Activated naive CD4-positive, alpha-beta T cell treated with anti-CD3 and anti-CD28 coated beads, Interleukin-2, amount 10 ng/mL, durations not matched to agents 7 days and 5 days (primary cell): Measurements from ENCODE around the gene EPB41L5.
"Not testable (repeated sequence)": the region's sequence is repeated elsewhere in the genome, so short reads cannot be mapped to it uniquely, and the experiment has no call there.

Experiments
- CTCF ChIA-PET: fragments of 350-600 bp; sonication (Branson Sonifier 250); formaldehyde crosslinking; loops from one replicate; lab custom pipeline; 2021; ENCODE audit warnings: antibody characterized with exemption; lab: Charles Lee
- DNase-seq: peaks from one replicate; pipeline ENCODE4 v3.0.0-alpha.2; 2020
- H3K27ac Mint-ChIP-seq: one replicate; pipeline ENCODE4 v1.8.0; 2021; ENCODE audit warnings: mild to moderate bottlenecking, moderate library complexity, mixed read lengths
- H3K27me3 Mint-ChIP-seq: one replicate; pipeline ENCODE4 v1.8.0; 2021; ENCODE audit warnings: mild to moderate bottlenecking, mixed read lengths
- H3K36me3 Mint-ChIP-seq: one replicate; pipeline ENCODE4 v1.8.0; 2021; ENCODE audit warnings: mixed read lengths
- H3K4me1 Mint-ChIP-seq: one replicate; pipeline ENCODE4 v1.8.0; 2021; ENCODE audit warnings: mixed read lengths
- H3K4me3 Mint-ChIP-seq: one replicate; pipeline ENCODE4 v1.8.0; 2021; ENCODE audit warnings: mild to moderate bottlenecking, moderate library complexity, mixed read lengths
- H3K9me3 Mint-ChIP-seq: one replicate; pipeline ENCODE4 v1.8.0; 2021; ENCODE audit warnings: mixed read lengths

Gene EPB41L5

DNA sequence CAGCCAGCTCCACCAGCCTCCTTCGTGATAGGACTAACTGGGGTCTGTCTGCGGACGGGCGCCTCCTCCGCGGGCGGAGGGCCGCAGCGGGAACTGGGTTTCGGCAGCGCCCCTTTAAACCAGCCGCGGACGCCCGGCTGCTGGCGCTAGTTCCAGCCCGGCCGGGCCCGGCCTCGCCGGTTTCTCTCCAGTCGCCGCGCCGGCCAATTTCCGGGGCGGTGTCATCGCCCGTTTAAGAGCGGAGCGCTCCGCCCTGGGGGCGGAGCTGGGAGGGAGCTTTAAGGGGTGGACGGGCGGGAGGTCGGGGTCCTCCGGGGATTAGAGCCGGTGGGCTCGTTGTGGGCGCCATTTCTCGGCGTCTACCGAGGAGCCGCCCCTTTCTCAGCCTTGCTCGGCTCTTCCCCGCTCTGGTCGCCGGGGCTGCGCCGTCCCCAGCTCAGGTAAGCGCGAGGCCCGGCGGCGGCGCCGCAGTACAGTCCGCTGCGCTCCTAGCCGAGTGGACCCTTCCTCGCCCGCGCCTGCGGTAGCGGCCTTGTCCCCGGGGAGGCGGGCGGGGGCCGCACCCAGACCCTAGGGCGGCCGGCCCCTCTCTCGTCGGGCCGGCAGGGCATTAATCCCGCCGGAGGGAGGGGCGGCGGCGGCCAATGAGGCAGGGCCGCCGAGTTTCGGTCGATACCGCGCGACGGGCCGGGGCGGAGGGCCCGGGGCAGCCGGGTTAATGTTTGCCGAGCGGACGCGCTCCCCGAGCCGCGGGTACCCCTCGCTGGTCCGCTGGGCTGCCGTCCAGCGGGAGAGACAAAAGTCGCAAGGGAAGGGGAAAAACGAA, at the start of gene EPB41L5:
EPB41L5 (plus strand) TSS at position 307 of the 826 bp plus-strand sequence. CDS start 6,008 bp downstream, outside the sequence.
- Mint-ChIP-seq H3K9me3 (no peaks in the 10 kb centered on the region), H3K36me3 (peaks cover 2% of the 10 kb centered on the region), H3K27ac (no peak within 1 kb of the TSS), H3K4me1 (peaks cover 19% of the 10 kb centered on the region), H3K27me3 (peaks cover 20% of the 10 kb centered on the region), H3K4me3 (peak within 1 kb of the TSS; percentile 75)
- peak; percentile 89 for DNase-seq
- CTCF ChIA-PET: interaction anchor here (0.5 to 1.5 kb wide), 5 partner anchors 46 to 260 kb away, joined by 3 to 6 read pairs (median 3); no protein-coding TSS in a partner anchor

DNA sequence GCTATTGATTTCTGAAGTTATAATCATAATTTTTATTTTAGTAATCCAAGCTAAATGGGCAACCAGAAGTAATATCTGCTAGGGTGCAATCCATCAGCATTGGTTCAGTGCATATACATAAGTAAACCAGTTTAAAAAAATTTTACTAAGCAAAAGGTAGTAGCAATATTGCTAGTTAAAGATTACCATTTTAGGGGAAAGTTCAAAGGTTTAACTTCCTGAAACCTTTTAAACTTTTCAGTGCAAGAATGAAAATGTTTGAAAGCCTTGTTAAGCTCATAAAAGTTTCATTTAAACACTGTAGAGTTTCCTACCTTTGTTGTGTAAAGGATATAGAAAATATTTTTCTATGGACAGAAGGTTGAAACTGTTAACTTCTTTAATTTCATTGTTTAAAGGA, 31.0 kb upstream of the EPB41L5 start:
- Mint-ChIP-seq H3K4me1 (no peaks in the 10 kb centered on the region), H3K9me3 (peaks cover 1% of the 10 kb centered on the region), H3K4me3 (no peak overlapping the region), H3K36me3 (peaks cover 22% of the 10 kb centered on the region), H3K27me3 (no peaks in the 10 kb centered on the region), H3K27ac (no peak overlapping the region)
- no peak for DNase-seq
- CTCF ChIA-PET: no interaction called here

DNA sequence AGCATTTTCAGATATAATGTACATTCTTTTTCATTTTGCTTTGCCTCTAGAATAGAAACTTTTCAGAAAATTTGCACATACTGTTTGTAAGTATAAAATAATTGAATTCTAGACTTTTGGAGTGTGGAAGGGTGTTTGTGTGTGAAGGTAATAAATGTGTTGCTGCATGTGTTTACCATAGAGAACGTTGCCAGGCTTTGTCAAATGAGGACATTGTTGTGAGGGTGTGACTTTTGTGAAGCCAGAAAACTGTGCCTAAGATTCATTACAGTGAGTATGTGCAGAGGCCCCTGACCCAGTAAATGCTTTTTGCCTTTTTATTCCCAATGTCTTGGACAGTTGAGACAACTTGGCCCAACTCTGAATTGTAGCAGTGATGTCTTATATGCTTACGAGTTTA, 30.4 kb upstream of the EPB41L5 start:
- H3K4me1 Mint-ChIP-seq: no peaks in the 10 kb centered on the region
- H3K4me3 Mint-ChIP-seq: no peak overlapping the region
- H3K9me3 Mint-ChIP-seq: peaks cover 1% of the 10 kb centered on the region
- no peaks in the 10 kb centered on the region for H3K27me3 Mint-ChIP-seq
- no peak overlapping the region for H3K27ac Mint-ChIP-seq
- CTCF ChIA-PET: no interaction called here
- no peak for DNase-seq
- H3K36me3 Mint-ChIP-seq: peaks cover 18% of the 10 kb centered on the region

DNA sequence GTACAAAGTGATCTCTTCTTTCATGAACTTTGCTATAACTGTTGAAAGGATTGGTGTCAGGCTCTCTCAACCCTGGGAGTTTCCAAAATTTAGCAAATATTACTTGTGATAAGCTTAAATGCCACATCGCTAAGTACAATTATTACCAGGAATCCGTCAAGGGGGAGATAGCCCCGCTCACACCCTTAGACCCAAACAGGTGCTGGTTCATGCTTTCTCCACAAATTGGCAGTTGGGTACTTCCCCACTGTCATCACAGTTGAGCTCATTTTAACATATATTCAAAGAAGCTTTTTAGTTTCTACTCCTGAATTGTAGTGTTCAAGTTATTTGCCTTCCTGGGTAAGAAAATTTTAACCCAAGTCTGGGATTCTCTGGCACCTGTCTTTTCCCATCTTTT, 29.8 kb upstream of the EPB41L5 start:
- DNase-seq: no peak
- no peak overlapping the region for H3K27ac Mint-ChIP-seq
- H3K4me1 Mint-ChIP-seq: no peaks in the 10 kb centered on the region
- H3K9me3 Mint-ChIP-seq: peaks cover 1% of the 10 kb centered on the region
- CTCF ChIA-PET: no interaction called here
- peaks cover 3% of the 10 kb centered on the region for H3K27me3 Mint-ChIP-seq
- H3K4me3 Mint-ChIP-seq: no peak overlapping the region
- H3K36me3 Mint-ChIP-seq: peaks cover 18% of the 10 kb centered on the region

DNA sequence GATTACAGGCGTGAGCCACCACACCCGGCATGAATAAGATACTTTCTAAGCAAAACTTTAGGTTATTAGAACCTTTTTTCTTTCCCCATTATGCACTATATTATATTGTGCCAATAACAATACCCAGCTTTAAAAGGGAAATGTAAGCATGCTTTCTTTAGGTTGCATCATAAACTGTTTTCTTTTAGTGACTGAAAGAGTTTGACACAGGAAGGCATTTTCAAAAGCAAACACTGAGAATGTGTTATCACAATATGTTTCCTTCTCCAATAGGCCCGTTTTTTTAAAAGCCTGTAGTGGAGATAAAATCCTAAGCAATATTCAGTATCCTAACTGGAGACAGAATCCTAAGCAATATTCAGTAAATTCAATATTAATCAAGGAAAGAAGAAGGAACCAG, 16.7 kb upstream of the EPB41L5 start:
- H3K27me3 Mint-ChIP-seq: peaks cover 7% of the 10 kb centered on the region
- H3K9me3 Mint-ChIP-seq: no peaks in the 10 kb centered on the region
- no peak overlapping the region for H3K4me3 Mint-ChIP-seq
- H3K4me1 Mint-ChIP-seq: no peaks in the 10 kb centered on the region
- CTCF ChIA-PET: no interaction called here
- no peak overlapping the region for H3K27ac Mint-ChIP-seq
- DNase-seq: no peak
- no peaks in the 10 kb centered on the region for H3K36me3 Mint-ChIP-seq

DNA sequence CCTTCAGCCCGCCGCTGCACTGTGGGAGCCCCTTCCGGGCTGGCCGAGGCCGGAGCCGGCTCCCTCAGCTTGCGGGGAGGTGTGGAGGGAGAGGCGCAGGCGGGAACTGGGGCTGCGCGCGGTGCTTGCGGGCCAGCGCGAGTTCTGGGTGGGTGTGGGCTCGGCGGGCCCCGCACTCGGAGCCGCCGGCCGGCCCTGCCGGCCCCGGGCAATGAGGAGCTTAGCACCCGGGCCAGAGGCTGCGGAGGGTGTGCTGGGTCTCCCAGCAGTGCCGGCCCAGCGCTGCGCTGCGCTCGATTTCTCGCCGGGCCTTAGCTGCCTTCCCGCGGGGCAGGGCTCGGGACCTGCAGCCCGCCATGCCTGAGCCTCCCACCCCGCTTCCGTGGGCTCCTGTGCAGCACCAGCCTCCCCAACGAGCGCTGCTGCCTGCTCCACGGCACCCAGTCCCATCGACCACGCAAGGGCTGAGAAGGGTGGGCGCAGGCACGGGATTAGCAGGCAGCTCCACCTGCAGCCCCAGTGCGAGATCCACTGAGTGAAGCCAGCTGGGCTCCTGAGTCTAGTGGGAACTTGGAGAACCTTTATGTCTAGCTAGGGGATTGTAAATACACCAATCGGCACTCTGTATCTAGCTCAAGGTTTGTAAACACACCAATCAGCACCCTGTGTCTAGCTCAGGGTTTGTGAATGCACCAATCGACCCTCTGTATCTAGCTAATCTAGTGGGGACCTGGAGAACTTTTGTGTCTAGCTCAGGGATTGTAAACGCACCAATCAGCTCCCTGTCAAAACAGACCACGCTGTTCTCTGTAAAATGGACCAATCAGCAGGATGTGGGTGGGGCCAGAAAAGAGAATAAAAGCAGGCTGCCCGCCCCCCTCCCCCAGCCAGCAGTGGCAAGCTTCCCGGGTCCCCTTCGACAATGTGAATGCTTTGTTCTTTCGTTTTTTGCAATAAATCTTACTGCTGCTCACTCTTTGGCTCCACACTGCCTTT, 15.7 kb upstream of the EPB41L5 start:
- H3K36me3 Mint-ChIP-seq, H3K9me3 Mint-ChIP-seq, H3K27ac Mint-ChIP-seq, DNase-seq, H3K4me3 Mint-ChIP-seq, CTCF ChIA-PET, H3K27me3 Mint-ChIP-seq, H3K4me1 Mint-ChIP-seq: not testable (repeated sequence)

DNA sequence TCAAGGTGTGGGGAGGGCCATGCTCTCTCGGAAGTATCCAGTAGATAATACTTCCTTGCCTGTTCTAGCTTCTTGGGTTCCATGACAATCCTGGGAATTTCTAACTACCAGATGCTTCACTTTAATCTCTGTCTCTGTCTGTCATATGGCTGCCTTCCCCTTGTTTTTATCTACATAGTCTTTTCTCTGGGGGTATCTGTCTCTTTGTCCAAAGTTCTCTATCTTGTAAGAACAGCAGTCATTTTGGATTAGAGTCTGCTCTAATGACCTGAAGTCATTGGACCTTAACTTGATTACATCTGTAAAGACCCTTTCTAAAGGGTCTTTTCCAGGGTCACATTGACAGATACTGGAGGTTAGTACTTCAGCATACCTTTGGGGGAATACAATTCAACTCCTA, 11.4 kb upstream of the EPB41L5 start:
- Mint-ChIP-seq H3K9me3 (no peaks in the 10 kb centered on the region), H3K36me3 (no peaks in the 10 kb centered on the region), H3K4me1 (peaks cover 3% of the 10 kb centered on the region), H3K4me3 (no peak overlapping the region), H3K27me3 (peaks cover 5% of the 10 kb centered on the region), H3K27ac (no peak overlapping the region)
- CTCF ChIA-PET: no interaction called here
- no peak for DNase-seq

DNA sequence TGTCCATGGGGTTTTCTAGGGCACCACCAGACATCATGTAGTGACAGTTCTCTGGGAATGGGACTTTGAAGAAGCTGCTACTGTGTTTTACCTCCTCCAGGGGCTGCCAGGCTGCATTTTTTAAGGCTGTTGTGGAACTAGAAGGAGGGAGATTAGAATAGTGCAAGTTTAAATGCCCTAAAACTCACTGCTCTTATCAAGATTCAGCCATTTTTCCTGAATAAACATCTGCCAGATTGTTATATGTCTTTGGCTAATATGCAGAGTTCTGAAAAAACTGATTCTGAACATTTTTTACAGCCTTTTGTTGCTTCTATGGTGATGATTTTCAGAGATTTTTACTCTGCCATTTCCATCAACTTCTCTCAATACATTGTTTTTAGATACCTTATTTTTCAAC, 8.6 kb upstream of the EPB41L5 start:
- Mint-ChIP-seq H3K9me3 (no peaks in the 10 kb centered on the region), H3K4me1 (peaks cover 7% of the 10 kb centered on the region), H3K4me3 (no peak overlapping the region)

DNA sequence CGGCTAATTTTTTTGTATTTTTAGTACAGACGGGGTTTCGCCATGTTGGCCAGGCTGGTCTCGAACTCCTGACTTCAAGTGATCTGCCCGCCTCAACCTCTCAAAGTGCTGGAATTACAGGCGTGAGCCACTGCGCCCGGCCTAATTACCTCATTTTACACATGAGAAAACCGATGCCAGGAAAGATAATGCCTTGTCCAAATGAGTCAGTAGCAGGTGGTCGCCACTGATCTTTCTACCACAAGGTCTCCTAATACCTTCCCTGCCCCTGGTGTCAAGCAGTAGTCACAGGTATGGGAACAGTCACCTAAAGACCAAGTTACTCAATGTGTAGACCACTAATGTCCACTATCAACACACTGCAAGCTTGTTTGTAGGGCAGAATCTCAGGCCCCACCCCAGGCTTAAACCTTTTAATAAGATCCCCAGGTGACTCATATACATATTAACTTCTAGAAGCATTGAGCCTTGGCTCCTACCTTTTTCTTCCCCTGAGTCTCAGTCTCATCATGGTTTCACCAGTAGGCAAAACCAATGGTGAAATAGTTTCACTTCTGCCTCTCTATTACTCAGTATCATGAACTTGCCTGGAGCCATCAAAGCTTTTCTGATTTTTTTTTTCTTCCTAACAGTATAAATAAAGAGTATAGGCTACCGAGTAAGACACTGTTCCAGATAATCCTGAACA, 6.9 kb upstream of the EPB41L5 start:
- Mint-ChIP-seq H3K36me3 (no peaks in the 10 kb centered on the region), H3K4me3 (no peak overlapping the region), H3K27me3 (peaks cover 5% of the 10 kb centered on the region), H3K4me1 (peaks cover 7% of the 10 kb centered on the region), H3K27ac (no peak overlapping the region), H3K9me3 (no peaks in the 10 kb centered on the region)
- DNase-seq: no peak
- CTCF ChIA-PET: no interaction called here

More for the DNA sequence above, 8.6 kb upstream of the EPB41L5 start:
- no peak for DNase-seq
- CTCF ChIA-PET: no interaction called here
- no peaks in the 10 kb centered on the region for H3K36me3 Mint-ChIP-seq
- no peak overlapping the region for H3K27ac Mint-ChIP-seq
- H3K27me3 Mint-ChIP-seq: no peaks in the 10 kb centered on the region

DNA sequence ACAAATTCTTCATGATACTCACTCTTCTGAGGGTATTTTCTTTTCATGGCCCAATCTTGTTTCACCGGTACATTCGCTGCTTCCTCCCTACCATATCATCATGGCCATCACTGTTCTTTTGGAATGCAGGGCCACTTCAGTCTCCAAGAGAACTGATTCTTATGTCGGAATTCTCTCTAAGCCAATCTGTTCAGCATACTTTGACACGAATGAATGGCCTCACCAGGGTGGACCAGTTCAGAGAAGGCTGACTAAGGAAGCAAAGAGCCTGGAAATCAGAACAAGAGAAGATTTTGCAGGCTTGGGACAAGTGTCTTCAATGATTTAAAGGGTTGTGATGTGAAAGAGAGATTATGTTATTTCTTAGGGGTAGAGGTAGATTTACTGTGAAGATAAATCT, 5.0 kb upstream of the EPB41L5 start:
- Mint-ChIP-seq H3K27me3 (peaks cover 13% of the 10 kb centered on the region), H3K27ac (no peak overlapping the region), H3K36me3 (no peaks in the 10 kb centered on the region), H3K4me3 (no peak overlapping the region), H3K4me1 (peaks cover 13% of the 10 kb centered on the region), H3K9me3 (no peaks in the 10 kb centered on the region)
- DNase-seq: no peak
- CTCF ChIA-PET: no interaction called here

DNA sequence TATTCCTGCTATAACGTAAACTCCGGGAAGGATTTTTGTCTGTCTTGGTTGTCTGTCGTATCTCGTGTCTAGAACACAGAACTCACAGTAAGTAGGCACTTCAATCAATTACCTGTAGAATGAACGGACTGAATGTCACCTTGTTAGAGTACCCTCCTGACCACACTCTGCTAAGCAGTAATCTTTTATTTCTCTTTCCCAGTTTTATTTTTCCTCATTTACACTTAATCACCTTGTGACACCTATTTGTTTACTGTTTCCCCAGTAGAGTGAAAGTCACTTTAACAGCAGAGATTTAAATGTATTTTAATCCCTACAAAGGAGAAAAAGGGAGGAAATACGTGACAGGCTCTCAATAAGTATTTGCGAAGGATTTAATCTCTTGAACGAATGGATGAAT, 514 bp upstream of the EPB41L5 start:
- Mint-ChIP-seq H3K27me3 (peaks cover 20% of the 10 kb centered on the region), H3K36me3 (peaks cover 2% of the 10 kb centered on the region), H3K9me3 (no peaks in the 10 kb centered on the region), H3K4me3 (peak overlapping the region; percentile 44), H3K4me1 (peaks cover 19% of the 10 kb centered on the region), H3K27ac (no peak overlapping the region)
- DNase-seq: no peak
- CTCF ChIA-PET: interaction anchor here (0.5 to 1.5 kb wide), 7 partner anchors 46 to 404 kb away, joined by 3 to 6 read pairs (median 3); no protein-coding TSS in a partner anchor

DNA sequence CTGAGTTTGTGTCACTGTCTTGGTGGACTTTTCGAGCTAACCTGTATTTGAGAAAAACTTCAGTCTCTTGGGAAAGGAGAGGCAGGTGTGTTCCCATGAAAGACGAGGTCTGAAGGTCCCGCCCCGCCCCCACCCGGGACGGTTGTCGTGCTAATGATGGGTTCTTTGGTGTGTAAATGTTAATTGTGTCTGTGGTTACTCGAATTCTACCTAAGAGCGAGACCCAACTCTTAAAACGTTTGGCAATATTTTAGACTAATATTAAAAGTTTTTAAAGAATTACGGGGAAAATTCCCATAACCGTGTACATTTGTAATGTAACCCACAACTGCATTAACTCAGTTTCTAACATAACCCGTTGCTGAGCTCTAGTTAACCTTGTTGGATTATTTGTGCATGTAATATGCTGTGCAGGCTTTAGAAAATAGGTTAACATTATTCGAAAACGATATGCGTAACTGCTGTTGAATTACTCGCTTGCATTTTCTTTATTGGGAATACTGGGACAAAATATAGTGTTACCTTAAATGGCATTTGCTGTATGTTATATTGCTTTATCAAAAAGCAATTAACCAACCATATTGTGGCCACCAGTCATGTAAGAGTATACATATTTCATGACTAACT, 833 bp downstream of the EPB41L5 start:
- peaks cover 19% of the 10 kb centered on the region for H3K4me1 Mint-ChIP-seq
- H3K4me3 Mint-ChIP-seq: peak overlapping the region; percentile 75
- CTCF ChIA-PET: interaction anchor here (1.4 to 1.5 kb wide), 3 partner anchors 96 to 261 kb away, joined by 3 to 6 read pairs (median 4); no protein-coding TSS in a partner anchor
- peaks cover 20% of the 10 kb centered on the region for H3K27me3 Mint-ChIP-seq
- no peaks in the 10 kb centered on the region for H3K9me3 Mint-ChIP-seq
- H3K36me3 Mint-ChIP-seq: peaks cover 2% of the 10 kb centered on the region
- no peak overlapping the region for H3K27ac Mint-ChIP-seq
- no peak for DNase-seq

DNA sequence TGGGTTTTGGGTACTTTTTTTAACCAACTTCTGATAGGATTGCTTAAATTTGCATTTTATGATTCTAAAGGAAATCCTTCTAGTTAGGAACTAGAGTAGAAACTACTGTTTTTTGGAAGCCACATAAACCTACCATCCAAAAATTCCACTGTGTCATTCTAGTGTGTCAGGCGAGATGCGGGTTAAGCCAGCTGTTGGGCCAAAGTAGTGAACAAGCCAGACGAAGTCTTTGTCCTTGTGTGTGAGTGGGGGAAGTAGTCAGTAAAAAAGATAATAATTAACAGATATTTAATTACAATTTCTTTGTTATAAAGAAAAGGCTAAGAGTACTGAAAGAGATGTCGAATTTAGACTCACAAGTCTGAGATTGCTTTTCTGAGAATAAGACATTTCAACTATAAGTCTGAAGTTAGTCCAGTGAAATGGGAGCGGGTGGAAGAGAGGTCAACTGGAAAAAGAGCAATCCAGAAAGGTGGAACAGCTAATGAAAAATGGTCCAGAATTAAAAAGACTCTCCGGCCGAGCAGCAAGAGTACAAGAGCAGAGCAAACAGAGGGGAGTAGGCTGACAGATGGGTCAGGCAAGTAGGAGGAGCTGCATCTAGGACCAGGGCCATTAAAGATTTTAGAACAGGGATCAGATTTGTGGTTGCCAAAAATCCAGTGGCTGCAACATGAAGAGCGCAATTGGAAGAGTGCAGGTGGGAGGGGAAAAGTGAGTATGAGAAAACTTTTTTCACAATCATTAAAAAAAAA, 1.5 kb downstream of the EPB41L5 start:
- H3K36me3 Mint-ChIP-seq: peaks cover 2% of the 10 kb centered on the region
- peaks cover 20% of the 10 kb centered on the region for H3K27me3 Mint-ChIP-seq
- peaks cover 19% of the 10 kb centered on the region for H3K4me1 Mint-ChIP-seq
- H3K9me3 Mint-ChIP-seq: no peaks in the 10 kb centered on the region
- no peak for DNase-seq
- H3K4me3 Mint-ChIP-seq: peak overlapping the region; percentile 75
- no peak overlapping the region for H3K27ac Mint-ChIP-seq
- CTCF ChIA-PET: no interaction called here
